DOHH2 (cell line): ENCODE measurements around the gene KRT73.

Experiments
- H3F3A ChIP-seq: fragments of 200-600 bp; sonication (generic), shearing (Covaris generic); 2 replicates; pipeline ENCODE4 v1.6.0; 2016; ENCODE audit warnings: antibody characterized with exemption, mild to moderate bottlenecking; ENCODE audit not compliant: control insufficient read depth, insufficient read depth
- H3K27ac ChIP-seq: fragments of 200-600 bp; sonication (generic); 2 replicates; pipeline ENCODE4 v1.5.1; 2014; ENCODE audit warnings: low read depth, mild to moderate bottlenecking, low read length, moderate library complexity
- H3K27me3 ChIP-seq: fragments of 200-600 bp; sonication (generic); 2 replicates; pipeline ENCODE4 v1.6.1; 2014; ENCODE audit warnings: mild to moderate bottlenecking, low read length, mixed read lengths; ENCODE audit not compliant: control insufficient read depth
- H3K36me3 ChIP-seq: fragments of 200-600 bp; sonication (generic); 2 replicates; pipeline ENCODE4 v1.6.1; 2014; ENCODE audit warnings: mild to moderate bottlenecking, low read length, moderate library complexity, mixed read lengths; ENCODE audit not compliant: control insufficient read depth
- H3K4me1 ChIP-seq: fragments of 200-600 bp; sonication (generic); 2 replicates; pipeline ENCODE4 v1.6.1; 2014; ENCODE audit warnings: mild to moderate bottlenecking, low read length, mixed read lengths; ENCODE audit not compliant: control insufficient read depth
- H3K4me2 ChIP-seq: fragments of 200-600 bp; sonication (generic); 2 replicates; pipeline ENCODE4 v1.6.0; 2014; ENCODE audit warnings: mild to moderate bottlenecking, low read length, moderate library complexity
- H3K4me3 ChIP-seq: fragments of 200-600 bp; sonication (generic); 2 replicates; pipeline ENCODE4 v1.5.1; 2014; ENCODE audit warnings: mild to moderate bottlenecking, low read length, mixed read lengths
- H3K79me2 ChIP-seq: fragments of 200-600 bp; sonication (generic); 2 replicates; pipeline ENCODE4 v1.6.1; 2014; ENCODE audit warnings: mild to moderate bottlenecking, low read length, mixed read lengths; ENCODE audit not compliant: control insufficient read depth
- H3K9me2 ChIP-seq: fragments of 200-600 bp; sonication (generic); replicated peaks from 2 replicates; pipeline ENCODE4 v1.6.1; 2014; ENCODE audit warnings: mild to moderate bottlenecking, low read length, mixed read lengths; ENCODE audit not compliant: control insufficient read depth
- H3K9me3 ChIP-seq: fragments of 200-600 bp; sonication (generic); 2 replicates; pipeline ENCODE4 v1.6.1; 2014; ENCODE audit warnings: antibody characterized with exemption, low read length, mixed read lengths; ENCODE audit not compliant: control insufficient read depth, insufficient read depth
- H4K20me1 ChIP-seq: fragments of 200-600 bp; sonication (generic); 2 replicates; pipeline ENCODE4 v1.6.0; 2014; ENCODE audit warnings: low read depth, mild to moderate bottlenecking, antibody characterized with exemption, low read length, moderate library complexity; ENCODE audit not compliant: control insufficient read depth, insufficient read depth
- CTCF ChIP-seq: fragments of 200-600 bp; sonication (generic); IDR thresholded peaks from one replicate; pipeline ENCODE4 v1.5.1; 2014; ENCODE audit warnings: antibody characterized with exemption, mild to moderate bottlenecking, low read depth, low read length; ENCODE audit not compliant: poor library complexity, severe bottlenecking
- EZH2phosphoT487 ChIP-seq: fragments of 200-600 bp; sonication (generic); IDR thresholded peaks from 2 replicates; pipeline ENCODE4 v1.6.1; 2017; ENCODE audit warnings: borderline replicate concordance, mild to moderate bottlenecking, antibody characterized with exemption, low read length, moderate library complexity, mixed read lengths

The KRT73 gene

GRCh38 chr12:52587563-52587962, 30.8 kb downstream of the KRT73 start:
- Histone ChIP-seq H3K79me2 (no peaks in the 10 kb centered on the region), H3K36me3 (no peaks in the 10 kb centered on the region), H4K20me1 (no peaks in the 10 kb centered on the region), H3F3A (no peaks in the 10 kb centered on the region), H3K4me3 (no peak overlapping the region), H3K4me1 (no peaks in the 10 kb centered on the region), H3K4me2 (no peak overlapping the region), H3K9me3 (no peaks in the 10 kb centered on the region), H3K27ac (no peak overlapping the region), H3K27me3 (no peaks in the 10 kb centered on the region; the same call in 1 of the 2 replicates), H3K9me2 (no peaks in the 10 kb centered on the region)
- TF ChIP-seq EZH2phosphoT487 (no peak), CTCF (no peak)

GRCh38 chr12:52585946-52586345, 32.4 kb downstream of the KRT73 start:
- Histone ChIP-seq H3K4me1 (no peaks in the 10 kb centered on the region), H4K20me1 (no peaks in the 10 kb centered on the region), H3K27ac (no peak overlapping the region), H3K9me2 (no peaks in the 10 kb centered on the region), H3F3A (no peaks in the 10 kb centered on the region), H3K36me3 (no peaks in the 10 kb centered on the region), H3K9me3 (no peaks in the 10 kb centered on the region), H3K4me2 (no peak overlapping the region), H3K27me3 (no peaks in the 10 kb centered on the region; the same call in 1 of the 2 replicates), H3K79me2 (no peaks in the 10 kb centered on the region), H3K4me3 (no peak overlapping the region)
- TF ChIP-seq CTCF = no peak
- TF ChIP-seq EZH2phosphoT487 = no peak

GRCh38 chr12:52585066-52585465, 33.3 kb downstream of the KRT73 start:
- TF ChIP-seq CTCF (no peak), EZH2phosphoT487 (no peak)
- Histone ChIP-seq H3K27ac (no peak overlapping the region), H3K4me3 (no peak overlapping the region), H3F3A (no peaks in the 10 kb centered on the region), H4K20me1 (no peaks in the 10 kb centered on the region), H3K9me2 (no peaks in the 10 kb centered on the region), H3K4me1 (no peaks in the 10 kb centered on the region), H3K27me3 (no peaks in the 10 kb centered on the region; the same call in 1 of the 2 replicates), H3K36me3 (no peaks in the 10 kb centered on the region), H3K79me2 (no peaks in the 10 kb centered on the region), H3K4me2 (no peak overlapping the region), H3K9me3 (no peaks in the 10 kb centered on the region)
